Measurements from ENCODE around the gene NMBR. TPM values are rescaled to one million over a fixed set of nuclear protein-coding genes. Genes with fewer than 3 reads are reported as not detected.
"Not testable (repeated sequence)": the region's sequence is repeated elsewhere in the genome, so short reads cannot be mapped to it uniquely, and the experiment has no call there.

NMBR gene
- total RNA-seq, 1 experiment from 2014 or later = not detected

GRCh38 chr6:142028527-142028926 lies 118.4 kb downstream of the NMBR start:
- POLR2A ChIA-PET (ENCODE audit: unreplicated experiment) = no interaction called here
- no peaks in the 10 kb centered on the region for H4K20me1 ChIP-seq (ENCODE audit: low read length)
- no peak overlapping the region for H2AFZ ChIP-seq (ENCODE audit: low read length)
- no peaks in the 10 kb centered on the region for H3K9me2 ChIP-seq (replicated peaks; ENCODE audit: low read length)
- H3K4me3 ChIP-seq (ENCODE audit: low read length) = no peak overlapping the region
- CTCF ChIA-PET = no interaction called here
- H3K9ac ChIP-seq (ENCODE audit: low read length) = no peak overlapping the region
- H3K4me2 ChIP-seq (ENCODE audit: low read length) = no peak overlapping the region
- no peaks in the 10 kb centered on the region for H3K27me3 ChIP-seq (ENCODE audit: low read length)
- TF ChIP-seq EZH2 (IDR thresholded peaks at IDR 0.05; ENCODE audit: low read length, unreplicated experiment) (no peak), CTCF (conservative IDR thresholded peaks at IDR 0.05; ENCODE audit: low read depth, low read length) (no peak), EZH2phosphoT487 (IDR thresholded peaks at IDR 0.05; ENCODE audit: borderline replicate concordance, low read length) (no peak)
- no peak overlapping the region for H3K27ac ChIP-seq (ENCODE audit: low read length)
- no peaks in the 10 kb centered on the region for H3K79me2 ChIP-seq (ENCODE audit: low read length)
- intact Hi-C loops (cut with micrococcal nuclease) = no loop called here
- no peak for ATAC-seq
- DNase-seq = no peak
- no peaks in the 10 kb centered on the region for H3K9me3 ChIP-seq (ENCODE audit: low read length)
- peaks cover 11% of the 10 kb centered on the region for H3K4me1 ChIP-seq (ENCODE audit: insufficient read depth, low read length)
- no peaks in the 10 kb centered on the region for H3K36me3 ChIP-seq (ENCODE audit: low read depth, low read length)
- H3F3A ChIP-seq (ENCODE audit: low read length, unreplicated experiment) = no peaks in the 10 kb centered on the region
- BruUV-seq (replicated peaks) = no TSS peak

- H3K9me3 ChIP-seq (ENCODE audit: low read length); H3K27me3 ChIP-seq (ENCODE audit: low read length); POLR2A ChIA-PET (ENCODE audit: unreplicated experiment); BruUV-seq (replicated peaks); H3K9ac ChIP-seq (ENCODE audit: low read length); intact Hi-C loops (cut with micrococcal nuclease); ATAC-seq; H3K79me2 ChIP-seq (ENCODE audit: low read length); H3K4me2 ChIP-seq (ENCODE audit: low read length); DNase-seq; H2AFZ ChIP-seq (ENCODE audit: low read length); H3K27ac ChIP-seq (ENCODE audit: low read length); H3K9me2 ChIP-seq (replicated peaks; ENCODE audit: low read length); H3F3A ChIP-seq (ENCODE audit: low read length, unreplicated experiment); H4K20me1 ChIP-seq (ENCODE audit: low read length); CTCF ChIA-PET; H3K4me3 ChIP-seq (ENCODE audit: low read length); H3K36me3 ChIP-seq (ENCODE audit: low read depth, low read length): not testable (repeated sequence)
- H3K4me1 ChIP-seq (ENCODE audit: insufficient read depth, low read length) = peaks cover 12% of the 10 kb centered on the region
Measured at GRCh38 chr6:142027804-142028203, 119.1 kb downstream of the NMBR start.

DNA sequence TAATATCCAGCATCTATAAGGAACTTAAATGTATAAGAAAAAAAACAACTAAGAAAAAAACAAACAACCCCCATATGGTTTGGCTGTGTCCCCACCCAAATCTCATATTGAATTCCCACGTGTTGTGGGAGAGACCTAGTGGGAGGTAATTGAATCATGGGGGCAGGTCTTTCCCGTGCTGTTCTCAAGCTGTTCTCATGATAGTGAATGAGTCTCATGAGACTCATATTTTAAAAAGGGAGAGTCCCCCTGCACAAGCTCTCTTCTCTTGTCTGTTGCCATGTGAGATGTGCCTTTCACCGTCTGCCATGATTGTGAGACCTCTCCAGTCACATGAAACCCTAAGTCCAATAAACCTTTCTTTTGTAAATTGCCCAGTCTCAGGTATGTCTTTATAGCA lies 119.8 kb downstream of the NMBR start:
- Histone ChIP-seq H3K27ac (ENCODE audit: low read length) (peak overlapping the region; percentile 30; the same call in 1 of the 2 replicates), H3K9me3 (ENCODE audit: low read length) (no peaks in the 10 kb centered on the region), H3K9ac (ENCODE audit: low read length) (no peak overlapping the region), H3K4me3 (ENCODE audit: low read length) (no peak overlapping the region), H3K79me2 (ENCODE audit: low read length) (no peaks in the 10 kb centered on the region), H3K4me2 (ENCODE audit: low read length) (no peak overlapping the region), H3F3A (ENCODE audit: low read length, unreplicated experiment) (no peaks in the 10 kb centered on the region), H3K36me3 (ENCODE audit: low read depth, low read length) (no peaks in the 10 kb centered on the region), H3K9me2 (replicated peaks; ENCODE audit: low read length) (no peaks in the 10 kb centered on the region), H4K20me1 (ENCODE audit: low read length) (no peaks in the 10 kb centered on the region), H2AFZ (ENCODE audit: low read length) (no peak overlapping the region), H3K4me1 (ENCODE audit: insufficient read depth, low read length) (peaks cover 14% of the 10 kb centered on the region), H3K27me3 (ENCODE audit: low read length) (no peaks in the 10 kb centered on the region)
- CTCF ChIA-PET = no interaction called here
- intact Hi-C loops (cut with micrococcal nuclease) = no loop called here
- no TSS peak for BruUV-seq (replicated peaks)
- POLR2A ChIA-PET (ENCODE audit: unreplicated experiment) = no interaction called here
- DNase-seq (no peak), ATAC-seq (no peak)
- TF ChIP-seq CTCF (conservative IDR thresholded peaks at IDR 0.05; ENCODE audit: low read depth, low read length) (no peak), EZH2phosphoT487 (IDR thresholded peaks at IDR 0.05; ENCODE audit: borderline replicate concordance, low read length) (no peak), EZH2 (IDR thresholded peaks at IDR 0.05; ENCODE audit: low read length, unreplicated experiment) (no peak)
